ENCODE data around the gene UBL4A. TPM values are rescaled to one million over a fixed set of nuclear protein-coding genes. Genes with fewer than 3 reads are reported as not detected.

The UBL4A gene
- total and polyA plus RNA-seq, 9 of the 15 experiments (the other 6 are each of a cell fraction or from before 2014, with no cell fraction given), result 15.2 to 140 (median 100) TPM

DNA sequence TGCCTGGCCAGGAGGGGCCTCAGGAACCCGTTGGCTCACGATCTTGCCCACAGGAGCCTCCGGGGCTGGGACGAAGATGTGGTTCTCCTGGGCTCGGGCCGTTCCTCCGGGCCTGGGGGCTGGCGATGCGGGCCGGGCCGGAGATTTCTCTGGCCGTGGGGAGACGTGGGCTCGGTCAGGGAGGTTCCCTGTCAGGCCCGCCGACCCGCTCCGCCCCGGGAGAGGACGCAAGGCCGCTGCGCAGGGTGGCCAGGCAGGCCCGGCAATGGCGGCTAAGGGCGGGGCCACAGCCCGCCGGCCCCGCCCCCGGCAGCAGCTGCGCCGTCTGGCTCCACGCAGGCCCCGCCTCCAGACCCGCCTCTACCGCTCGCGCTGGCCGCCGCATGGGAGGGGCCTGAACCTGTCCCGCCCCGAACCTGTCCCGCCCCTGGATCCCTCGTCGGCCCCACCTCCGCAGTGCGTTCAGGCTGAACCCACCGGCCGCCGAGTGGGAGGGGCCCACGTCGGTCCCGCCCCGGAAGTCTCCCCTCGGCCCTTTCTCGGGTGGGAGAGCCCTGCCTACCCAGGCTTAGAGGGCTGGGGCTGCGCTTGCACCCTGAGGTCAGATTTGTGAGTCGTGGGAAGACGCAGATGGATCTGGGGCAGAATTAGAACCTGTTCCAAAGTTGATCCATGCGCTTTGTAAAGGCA lies 29.7 kb upstream of the UBL4A start, which contains the start of gene FAM3A (continued):
- TF ChIP-seq HMGN3 (IDR thresholded peaks at IDR 0.05; ENCODE audit: borderline replicate concordance, extremely low read depth, insufficient read length, low read depth, low read length) (peak; percentile 68), RB1 (IDR thresholded peaks at IDR 0.05; ENCODE audit: low read depth) (peak; percentile 62), GABPB1 (CRISPR knock-in tag; IDR thresholded peaks at IDR 0.05) (peak; percentile 83; the same call in 1 of the 2 replicates), NR2C1 (IDR thresholded peaks at IDR 0.05) (no peak), NR2C1 (tag; IDR thresholded peaks at IDR 0.05) (no peak), GTF2A2 (tag; IDR thresholded peaks at IDR 0.05) (no peak), ZNF311 (CRISPR knock-in tag; IDR thresholded peaks at IDR 0.05) (no peak), NCOA1 (IDR thresholded peaks at IDR 0.05; ENCODE audit: low read depth) (no peak), ZSCAN29 (IDR thresholded peaks at IDR 0.05) (no peak), ZNF512 (tag; IDR thresholded peaks at IDR 0.05) (no peak), GTF3C2 (IDR thresholded peaks at IDR 0.05; ENCODE audit: borderline replicate concordance, extremely low read depth, insufficient read length) (no peak), CCNT2 (IDR thresholded peaks at IDR 0.05; ENCODE audit: borderline replicate concordance, extremely low read depth, insufficient read length, low read depth, low read length) (peak; percentile 49), SAFB2 (IDR thresholded peaks at IDR 0.05; ENCODE audit: borderline replicate concordance, low read depth, low read length, severe bottlenecking) (no peak), KAT8 (IDR thresholded peaks at IDR 0.05; ENCODE audit: low read depth) (no peak), HINFP (tag; conservative IDR thresholded peaks at IDR 0.05; ENCODE audit: low read depth) (no peak)
- TF ChIP-seq, protein P1, sequence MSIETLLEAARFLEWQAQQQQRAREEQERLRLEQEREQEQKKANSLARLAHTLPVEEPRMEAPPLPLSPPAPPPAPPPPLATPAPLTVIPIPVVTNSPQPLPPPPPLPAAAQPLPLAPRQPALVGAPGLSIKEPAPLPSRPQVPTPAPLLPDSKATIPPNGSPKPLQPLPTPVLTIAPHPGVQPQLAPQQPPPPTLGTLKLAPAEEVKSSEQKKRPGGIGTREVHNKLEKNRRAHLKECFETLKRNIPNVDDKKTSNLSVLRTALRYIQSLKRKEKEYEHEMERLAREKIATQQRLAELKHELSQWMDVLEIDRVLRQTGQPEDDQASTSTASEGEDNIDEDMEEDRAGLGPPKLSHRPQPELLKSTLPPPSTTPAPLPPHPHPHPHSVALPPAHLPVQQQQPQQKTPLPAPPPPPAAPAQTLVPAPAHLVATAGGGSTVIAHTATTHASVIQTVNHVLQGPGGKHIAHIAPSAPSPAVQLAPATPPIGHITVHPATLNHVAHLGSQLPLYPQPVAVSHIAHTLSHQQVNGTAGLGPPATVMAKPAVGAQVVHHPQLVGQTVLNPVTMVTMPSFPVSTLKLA (conservative IDR thresholded peaks at IDR 0.05), result peak in 1 of 2 experiments; percentile 19; a peak in 1 of 4 replicates
- TF ChIP-seq, protein P2, sequence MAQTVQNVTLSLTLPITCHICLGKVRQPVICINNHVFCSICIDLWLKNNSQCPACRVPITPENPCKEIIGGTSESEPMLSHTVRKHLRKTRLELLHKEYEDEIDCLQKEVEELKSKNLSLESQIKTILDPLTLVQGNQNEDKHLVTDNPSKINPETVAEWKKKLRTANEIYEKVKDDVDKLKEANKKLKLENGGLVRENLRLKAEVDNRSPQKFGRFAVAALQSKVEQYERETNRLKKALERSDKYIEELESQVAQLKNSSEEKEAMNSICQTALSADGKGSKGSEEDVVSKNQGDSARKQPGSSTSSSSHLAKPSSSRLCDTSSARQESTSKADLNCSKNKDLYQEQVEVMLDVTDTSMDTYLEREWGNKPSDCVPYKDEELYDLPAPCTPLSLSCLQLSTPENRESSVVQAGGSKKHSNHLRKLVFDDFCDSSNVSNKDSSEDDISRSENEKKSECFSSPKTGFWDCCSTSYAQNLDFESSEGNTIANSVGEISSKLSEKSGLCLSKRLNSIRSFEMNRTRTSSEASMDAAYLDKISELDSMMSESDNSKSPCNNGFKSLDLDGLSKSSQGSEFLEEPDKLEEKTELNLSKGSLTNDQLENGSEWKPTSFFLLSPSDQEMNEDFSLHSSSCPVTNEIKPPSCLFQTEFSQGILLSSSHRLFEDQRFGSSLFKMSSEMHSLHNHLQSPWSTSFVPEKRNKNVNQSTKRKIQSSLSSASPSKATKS (CRISPR knock-in tag; IDR thresholded peaks at IDR 0.05), result no peak
